HUDEP-2 (cell line): ENCODE measurements around the gene WNT2B.

Experiments
- DNase-seq, 76 experiments: peaks; one replicate each; lab custom pipeline; 2025; ENCODE audit not compliant: unreplicated experiment in 76 of 76; lab: John Stamatoyannopoulos, UW

Gene WNT2B

DNA sequence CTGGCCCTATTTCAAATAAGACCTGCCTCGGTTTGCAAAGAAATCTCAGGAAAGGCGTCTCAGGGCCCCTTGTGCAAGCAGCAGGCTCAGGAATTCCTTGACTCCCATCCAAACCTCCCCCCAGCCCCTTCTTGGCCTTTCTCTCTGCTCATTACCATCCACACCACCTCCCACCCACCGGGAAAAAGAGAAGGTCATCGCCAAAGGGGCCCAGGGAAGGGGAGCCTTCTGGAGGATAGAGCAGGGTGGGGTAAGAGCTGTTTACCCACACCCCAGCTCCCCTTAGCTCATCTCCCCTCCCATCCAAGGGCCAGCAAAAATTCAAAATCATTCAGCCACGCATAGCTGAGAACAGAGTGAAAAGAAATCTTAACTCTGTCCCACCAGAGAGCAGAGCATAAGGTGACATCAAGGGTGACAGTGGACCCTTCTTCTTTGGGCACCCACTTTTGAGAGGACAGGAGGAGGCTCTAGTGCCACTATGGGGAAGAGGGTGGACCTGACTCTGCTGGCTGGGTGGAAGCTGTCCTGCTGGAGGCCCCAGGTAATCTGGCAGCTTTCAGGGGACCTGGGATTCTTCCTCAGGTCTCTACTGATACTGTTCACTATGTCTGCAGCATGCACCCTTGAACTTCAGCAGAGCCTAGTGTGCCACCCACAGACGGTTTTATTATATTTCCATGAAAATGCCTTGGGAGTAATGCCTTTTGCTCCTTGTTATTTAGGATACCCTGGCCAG lies 3.9 kb upstream of the WNT2B start:
- no peak for DNase-seq

DNA sequence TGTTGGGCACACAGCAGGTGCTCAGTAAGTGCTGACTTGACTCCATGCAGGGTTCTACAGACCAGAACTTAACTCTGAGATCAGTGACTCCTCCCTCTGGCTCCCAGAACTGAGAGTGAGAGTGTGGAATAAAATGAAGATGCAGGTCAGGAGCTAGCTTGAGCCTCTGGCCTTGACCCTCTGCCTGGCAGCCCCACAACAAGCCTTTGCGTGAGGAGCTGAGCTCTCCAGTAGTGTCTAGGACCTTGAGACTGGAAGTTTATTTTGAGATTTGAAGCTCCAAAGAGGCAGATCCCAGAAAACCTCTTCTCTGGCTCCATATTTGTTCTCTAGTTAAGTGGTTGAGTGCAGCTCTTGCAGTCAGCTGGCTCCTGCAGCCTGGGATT lies 3.4 kb upstream of the WNT2B start:
- DNase-seq: no peak

DNA sequence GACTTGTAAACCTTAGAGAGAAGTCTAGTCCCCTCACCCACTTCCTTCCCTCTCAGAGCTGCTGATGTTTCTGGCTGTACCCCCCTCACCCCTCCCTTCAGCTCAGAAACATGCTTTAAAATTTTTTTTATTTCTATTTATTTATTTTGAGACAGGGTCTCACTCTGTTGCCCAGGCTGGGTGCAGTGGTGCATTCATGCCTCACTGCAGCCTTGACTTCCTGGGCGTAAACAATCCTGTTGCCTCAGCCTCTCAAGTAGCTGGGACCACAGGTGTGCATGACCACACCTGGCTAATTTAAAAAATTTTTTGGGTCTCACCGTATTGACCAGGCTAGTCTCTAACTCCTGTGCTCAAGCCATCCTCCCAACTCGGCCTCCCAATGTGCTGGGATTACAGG lies 2.9 kb upstream of the WNT2B start:
- no peak for DNase-seq

DNA sequence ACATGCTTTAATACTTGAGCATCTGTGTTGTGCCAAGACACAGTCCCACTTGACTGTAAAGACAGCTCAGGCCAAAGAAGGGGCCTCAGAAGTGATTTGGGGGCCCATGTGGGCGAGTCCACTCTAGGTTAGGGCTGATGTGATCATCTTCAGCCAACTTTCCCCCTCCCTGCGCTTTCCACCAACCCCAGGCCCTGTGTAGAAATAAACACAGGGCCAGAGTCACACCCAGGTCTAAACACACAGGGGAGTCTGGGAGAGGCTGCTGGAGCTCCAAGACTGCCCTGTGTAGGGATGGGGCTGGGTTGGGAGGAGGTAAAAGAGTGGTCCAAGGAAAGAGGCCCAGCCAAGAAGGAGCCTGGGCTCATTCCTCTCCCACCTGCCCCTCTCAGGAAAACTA lies 2.5 kb upstream of the WNT2B start:
- no peak for DNase-seq

DNA sequence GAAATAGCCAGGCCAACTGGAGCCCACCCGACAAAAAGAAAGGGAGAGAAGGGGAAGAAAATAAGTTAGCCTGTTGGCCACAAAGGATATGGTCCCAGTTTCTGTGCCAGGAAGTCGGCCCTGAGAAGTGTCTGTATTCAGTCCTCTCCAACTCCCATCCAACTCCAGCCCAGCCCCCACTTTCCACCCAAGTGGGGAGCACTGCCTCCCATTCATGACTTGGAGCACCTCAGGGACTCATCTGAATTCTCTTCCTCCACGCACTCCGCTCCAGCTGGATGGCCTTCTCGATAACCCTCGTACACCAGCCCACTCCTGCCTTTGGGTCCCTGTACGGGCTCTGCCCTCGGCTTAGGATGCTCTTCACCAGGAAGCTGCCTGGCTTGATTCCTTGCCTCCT lies 2.0 kb upstream of the WNT2B start:
- no peak for DNase-seq

DNA sequence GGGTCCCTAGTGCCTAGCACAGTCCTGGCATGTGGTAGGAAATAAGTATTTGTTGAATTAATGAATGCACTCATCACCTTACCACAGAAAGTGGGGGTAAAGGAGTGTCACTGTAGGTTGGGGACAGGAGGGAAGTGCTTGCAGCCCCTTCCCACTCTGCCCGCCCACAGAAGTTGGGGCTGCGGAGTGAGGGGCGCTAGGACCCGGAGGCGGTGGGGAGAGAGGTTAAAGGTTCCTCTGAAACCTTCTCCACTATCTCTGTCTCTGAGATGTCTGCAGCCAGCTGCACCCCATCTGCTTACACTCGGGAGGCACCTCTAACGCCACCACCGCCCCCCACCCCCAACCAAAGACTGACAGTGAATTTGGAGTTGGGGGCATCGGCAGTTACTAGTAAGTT lies 1.4 kb upstream of the WNT2B start:
- DNase-seq: no peak

DNA sequence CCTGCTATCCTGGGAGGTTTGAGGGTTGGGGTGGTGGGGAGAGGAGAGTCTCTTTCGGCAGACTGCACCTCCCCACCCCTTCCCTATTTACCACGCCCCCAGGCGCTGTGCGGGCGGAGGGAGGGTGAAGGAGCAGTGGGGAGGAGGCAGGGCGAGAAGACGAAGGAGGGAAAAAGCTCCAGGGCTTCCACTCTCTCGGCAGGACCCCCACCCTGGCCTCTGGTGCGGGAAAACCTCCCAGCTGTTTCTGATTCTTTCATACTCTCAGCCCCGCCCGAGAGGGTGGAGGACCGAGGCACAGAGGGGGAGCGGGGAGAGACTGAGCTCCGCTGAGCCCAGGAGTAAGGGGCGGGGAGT lies 866 bp upstream of the WNT2B start:
- DNase-seq: no peak

DNA sequence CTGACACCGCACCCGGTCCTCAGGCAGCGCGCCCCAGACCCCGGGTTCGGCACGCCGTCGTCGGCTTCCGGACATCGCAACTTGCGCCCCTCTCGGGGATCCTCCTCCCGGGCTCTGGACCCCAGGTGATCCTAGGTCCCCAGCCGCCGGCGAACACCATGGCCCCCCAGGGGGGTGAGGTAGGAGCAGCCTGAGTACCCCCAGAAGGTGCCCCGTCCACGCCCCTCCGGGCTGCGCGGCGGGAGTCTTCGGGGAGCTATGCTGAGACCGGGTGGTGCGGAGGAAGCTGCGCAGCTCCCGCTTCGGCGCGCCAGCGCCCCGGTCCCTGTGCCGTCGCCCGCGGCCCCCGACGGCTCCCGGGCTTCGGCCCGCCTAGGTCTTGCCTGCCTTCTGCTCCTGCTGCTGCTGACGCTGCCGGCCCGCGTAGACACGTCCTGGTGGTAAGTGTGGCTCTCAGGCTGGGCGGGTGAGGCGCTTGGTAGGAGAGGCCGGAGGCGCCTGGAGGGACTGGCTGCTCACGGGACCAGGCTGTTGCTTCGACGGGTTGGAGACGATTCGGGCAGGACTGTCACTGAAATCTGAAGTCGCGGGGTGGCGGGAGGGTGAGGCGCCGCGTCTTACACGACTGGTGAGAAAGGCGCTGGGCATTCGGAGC lies 367 bp downstream of the WNT2B start:
- no peak for DNase-seq

DNA sequence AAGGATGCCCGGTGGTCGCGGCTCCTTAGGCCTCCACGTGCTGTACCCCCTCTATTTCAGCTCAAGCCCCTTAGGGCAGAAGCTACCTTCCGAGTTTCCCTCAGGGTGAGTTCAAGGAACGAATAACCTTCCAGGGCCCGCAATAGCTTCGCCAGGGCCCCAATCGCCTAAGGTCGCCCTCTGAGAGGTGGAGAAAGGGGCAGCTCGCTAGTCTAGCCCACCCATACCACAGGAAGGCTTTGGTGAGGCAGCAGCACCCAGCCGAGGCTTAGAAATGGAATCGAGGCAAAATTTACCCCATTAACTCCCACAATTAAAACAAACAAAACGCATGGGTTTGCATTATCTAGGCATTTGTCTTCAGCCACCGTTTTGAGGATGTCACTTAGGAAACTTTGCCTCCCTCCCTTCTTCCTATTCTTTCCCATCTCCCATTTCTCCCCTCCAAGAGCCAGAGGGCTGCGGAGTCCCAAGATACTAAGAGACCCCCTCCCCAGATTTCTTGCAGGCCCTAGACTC lies 954 bp downstream of the WNT2B start:
- DNase-seq: no peak

DNA sequence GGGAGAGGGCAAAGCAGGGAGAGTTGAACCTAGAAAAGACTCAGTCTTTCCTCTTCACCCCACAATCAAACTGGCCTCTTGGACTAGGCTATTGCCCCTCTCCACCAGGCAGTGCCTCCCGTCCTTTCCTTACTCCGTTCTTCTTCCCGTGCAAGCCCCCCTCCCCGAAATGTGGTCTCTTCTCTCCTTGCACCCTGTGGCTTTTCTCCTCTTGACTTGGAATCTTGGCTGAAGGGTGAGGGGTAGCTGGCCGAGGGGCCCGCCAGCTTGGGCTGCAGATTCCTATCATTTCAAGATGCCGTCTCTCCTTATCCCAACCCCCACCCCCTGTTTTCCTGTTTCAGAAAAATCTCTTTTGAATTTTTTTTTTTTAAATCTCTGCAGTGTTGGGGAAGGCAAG lies 1.6 kb downstream of the WNT2B start:
- DNase-seq: no peak

DNA sequence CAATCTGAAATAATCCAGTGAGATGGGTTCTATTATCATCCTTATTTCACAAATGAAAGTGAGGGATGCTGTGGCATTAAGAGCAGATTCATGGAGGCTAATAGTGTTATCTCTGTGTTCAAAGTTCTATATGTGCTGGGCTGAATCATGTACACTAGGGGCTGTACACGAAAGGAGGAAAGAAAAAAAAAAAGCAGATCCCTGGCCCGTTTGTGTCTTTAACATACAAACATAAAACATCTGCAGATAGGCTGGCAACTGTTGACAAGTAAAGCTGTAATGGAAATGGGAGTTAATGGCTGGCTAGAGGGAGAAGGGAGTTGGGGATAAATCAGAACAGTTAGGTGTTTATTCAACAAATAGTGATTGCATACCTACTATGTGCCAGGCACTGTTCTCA lies 3.1 kb downstream of the WNT2B start:
- DNase-seq: no peak

DNA sequence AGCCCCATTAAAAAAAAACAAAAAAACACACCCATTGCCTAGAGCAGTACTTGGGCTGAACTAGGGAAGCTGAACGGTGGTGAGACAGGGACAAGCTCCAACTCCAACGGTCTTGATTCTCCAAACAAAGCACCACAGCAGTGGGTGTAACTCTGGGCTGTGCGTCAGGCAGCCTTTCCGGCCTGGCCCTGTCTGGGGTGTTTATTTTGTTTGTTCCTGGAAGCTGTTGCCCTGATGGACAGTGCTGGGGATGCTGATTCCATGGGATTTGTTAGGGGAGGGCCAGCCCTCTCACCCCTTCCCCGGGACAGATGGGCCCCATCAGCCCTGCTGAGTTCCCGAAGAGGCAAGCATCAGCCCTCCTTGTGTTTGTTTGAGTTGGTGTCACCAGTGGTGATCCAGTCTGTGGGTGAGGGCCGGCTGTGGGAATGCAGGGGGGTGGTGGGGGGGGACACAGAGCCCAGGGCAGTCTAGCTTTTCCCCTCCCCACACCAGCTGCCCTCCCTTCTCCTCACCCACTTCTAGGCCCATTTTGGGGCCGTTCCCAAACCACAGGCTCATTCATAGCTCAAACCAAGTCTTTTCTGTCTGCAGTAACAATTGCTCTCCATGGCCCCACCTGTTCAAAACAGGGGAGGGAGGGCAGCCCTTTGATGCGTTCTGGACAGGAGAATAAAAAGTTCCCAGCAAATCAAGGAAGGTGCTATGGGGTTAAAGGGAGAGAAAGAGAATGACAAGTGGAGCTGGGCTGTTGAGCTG lies 4.5 kb downstream of the WNT2B start:
- DNase-seq: no peak

DNA sequence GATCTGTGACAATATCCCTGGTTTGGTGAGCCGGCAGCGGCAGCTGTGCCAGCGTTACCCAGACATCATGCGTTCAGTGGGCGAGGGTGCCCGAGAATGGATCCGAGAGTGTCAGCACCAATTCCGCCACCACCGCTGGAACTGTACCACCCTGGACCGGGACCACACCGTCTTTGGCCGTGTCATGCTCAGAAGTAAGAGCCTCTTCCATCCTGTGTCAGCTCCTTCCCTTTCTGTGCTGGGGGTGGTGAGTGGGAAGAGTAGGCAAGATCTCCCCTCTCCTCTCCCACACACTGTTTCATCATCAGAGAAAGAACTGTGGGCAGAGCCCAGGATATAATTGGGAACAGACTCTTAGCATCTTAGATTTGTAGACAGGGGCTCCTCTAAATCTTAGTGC lies 6.1 kb downstream of the WNT2B start:
- no peak for DNase-seq

DNA sequence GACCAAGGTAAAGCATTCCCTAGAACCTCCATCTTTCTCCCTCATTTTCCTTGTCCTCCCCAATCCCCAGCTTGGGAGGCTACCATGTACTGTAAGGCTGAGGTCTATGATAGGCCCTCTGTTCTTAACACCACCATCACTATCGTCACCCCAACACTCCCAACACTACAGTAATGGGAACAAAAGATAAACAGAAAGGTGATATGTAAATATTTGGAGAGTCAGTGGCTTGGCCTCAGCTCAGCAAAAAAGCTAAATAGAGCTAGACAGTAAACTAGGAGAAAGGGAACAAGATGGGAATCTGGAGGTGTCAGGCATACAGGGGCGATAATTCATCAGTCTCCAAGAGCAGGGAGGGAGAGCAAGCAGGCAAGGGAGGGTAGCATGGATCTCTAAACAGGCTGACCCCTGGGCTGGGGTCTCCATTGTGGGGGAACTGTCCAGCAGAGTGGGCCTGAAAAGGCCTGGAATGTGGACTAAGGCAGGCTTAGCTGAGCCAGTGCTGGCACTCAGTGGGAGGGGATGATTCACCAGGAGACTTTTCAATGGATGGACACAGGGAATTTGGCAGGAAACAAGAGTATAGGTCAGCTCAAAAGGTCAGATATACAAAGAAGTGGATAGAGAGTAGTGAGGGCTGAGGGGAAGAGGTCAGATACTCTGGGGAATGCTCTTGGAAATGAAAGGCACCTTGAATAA lies 6.7 kb downstream of the WNT2B start:
- no peak for DNase-seq

DNA sequence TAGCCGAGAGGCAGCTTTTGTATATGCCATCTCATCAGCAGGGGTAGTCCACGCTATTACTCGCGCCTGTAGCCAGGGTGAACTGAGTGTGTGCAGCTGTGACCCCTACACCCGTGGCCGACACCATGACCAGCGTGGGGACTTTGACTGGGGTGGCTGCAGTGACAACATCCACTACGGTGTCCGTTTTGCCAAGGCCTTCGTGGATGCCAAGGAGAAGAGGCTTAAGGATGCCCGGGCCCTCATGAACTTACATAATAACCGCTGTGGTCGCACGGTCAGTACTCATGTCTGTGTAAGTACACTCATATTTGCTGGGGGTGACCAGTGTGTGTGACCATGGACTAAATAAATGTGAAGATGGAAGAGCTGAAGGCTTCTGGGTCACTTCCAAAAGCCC lies 7.4 kb downstream of the WNT2B start:
- no peak for DNase-seq

DNA sequence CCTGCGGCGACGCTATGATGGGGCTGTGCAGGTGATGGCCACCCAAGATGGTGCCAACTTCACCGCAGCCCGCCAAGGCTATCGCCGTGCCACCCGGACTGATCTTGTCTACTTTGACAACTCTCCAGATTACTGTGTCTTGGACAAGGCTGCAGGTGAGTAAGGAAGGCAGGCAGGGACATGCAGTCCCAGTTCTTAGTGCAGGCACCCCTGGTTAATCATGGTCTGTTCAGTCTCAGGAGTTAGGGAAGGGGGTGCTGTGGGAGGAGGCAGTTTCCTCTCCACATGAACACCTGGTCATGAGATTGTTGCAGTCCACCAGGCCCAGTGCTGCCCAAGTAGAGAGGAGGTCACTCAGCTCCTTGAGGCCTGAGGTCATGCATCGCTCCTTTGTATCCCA lies 8.5 kb downstream of the WNT2B start:
- no peak for DNase-seq

DNA sequence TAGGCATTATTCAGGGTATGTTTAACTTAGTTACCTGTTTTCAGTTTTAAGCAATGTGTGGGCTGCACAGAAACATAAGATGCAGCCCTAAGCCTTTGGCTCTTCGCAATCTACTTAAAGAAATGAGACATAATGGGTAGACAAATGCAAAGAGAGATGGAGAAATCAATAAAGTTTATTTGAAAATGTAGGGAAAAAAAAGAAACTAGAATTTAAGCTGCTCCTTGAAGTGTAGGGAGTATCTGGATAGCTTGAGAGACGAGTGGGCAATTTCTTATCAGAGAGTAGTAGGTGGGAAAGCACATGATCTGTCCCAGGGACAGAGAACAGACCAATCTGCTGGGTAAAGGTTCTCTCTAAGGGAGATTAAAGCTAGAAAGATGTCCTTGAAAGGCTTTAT lies 8.9 kb downstream of the WNT2B start:
- DNase-seq: no peak

DNA sequence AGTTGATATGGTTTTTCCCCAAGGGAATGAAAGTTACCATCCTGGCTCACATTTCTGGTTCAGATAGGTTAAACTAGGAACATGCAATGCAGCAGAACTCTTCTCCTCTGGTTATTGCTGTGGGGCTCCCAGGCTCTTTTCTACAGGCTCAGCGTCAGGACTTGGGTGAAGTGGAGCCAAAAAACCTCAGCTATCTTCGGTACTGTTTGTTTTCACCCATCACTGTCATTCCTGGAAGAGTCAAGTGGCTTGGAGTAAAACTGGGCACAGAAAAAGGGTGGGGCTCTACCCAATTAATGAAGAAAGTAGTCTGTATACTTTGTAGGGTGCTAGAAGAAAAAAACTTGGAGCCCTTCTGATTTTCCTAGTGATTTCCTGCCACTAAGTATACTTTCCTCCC lies 9.4 kb downstream of the WNT2B start:
- DNase-seq: no peak

DNA sequence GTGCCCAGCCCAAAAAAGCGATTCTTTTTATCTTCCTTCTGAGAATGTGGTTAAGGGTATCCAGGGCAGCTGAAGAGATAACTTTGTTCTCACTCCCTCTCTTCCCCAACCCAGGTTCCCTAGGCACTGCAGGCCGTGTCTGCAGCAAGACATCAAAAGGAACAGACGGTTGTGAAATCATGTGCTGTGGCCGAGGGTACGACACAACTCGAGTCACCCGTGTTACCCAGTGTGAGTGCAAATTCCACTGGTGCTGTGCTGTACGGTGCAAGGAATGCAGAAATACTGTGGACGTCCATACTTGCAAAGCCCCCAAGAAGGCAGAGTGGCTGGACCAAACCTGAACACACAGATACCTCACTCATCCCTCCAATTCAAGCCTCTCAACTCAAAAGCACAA lies 11.4 kb downstream of the WNT2B start:
- DNase-seq: no peak

DNA sequence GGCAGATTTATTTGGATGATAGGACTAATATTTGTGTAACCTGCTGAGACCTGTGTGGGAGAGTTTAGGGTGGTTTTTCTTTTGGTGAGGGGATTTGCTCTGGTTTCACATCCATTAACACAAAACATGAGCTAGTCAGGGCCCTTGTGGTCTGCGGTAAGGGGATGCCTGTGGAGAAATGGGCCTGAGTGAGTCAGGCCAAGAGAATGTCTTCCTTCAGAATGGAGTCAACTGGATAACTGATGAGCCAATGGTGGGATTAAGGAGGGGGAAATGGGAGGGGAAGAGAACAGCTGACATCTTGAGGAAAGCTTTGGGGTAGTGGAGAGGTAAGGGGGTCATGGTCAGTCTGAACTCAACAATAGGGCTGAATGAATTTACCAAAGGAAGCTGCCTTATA lies 13.9 kb downstream of the WNT2B start:
- no peak for DNase-seq

DNA sequence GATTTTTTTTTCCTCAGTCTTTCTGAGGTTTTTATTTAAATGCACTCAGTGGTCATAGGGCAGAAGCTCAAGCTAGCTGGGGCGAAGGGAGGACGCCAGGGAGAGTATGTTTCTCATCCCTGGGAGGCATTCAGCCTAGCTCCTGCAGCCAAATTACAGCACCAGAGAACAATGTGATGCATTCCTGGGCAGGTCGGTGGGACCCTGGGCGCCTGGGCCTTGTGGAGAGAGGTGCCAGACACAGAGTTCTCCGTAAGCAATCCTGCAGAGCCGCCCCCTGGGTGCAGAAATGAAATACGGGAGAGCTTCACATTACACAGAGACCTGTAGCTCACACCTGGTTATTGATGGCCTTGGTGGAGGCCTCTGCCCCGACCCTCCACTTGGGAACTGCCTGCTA lies 15.5 kb downstream of the WNT2B start:
- DNase-seq: no peak
